DOHH2 (cell line): ENCODE measurements around the gene KCNG4.

Experiments used
- CTCF ChIP-seq: fragments of 200-600 bp; sonication (generic); IDR thresholded peaks from one replicate; pipeline ENCODE4 v1.5.1; 2014; ENCODE audit warnings: antibody characterized with exemption, mild to moderate bottlenecking, low read depth, low read length; ENCODE audit not compliant: poor library complexity, severe bottlenecking
- EZH2phosphoT487 ChIP-seq: fragments of 200-600 bp; sonication (generic); IDR thresholded peaks from 2 replicates; pipeline ENCODE4 v1.6.1; 2017; ENCODE audit warnings: borderline replicate concordance, mild to moderate bottlenecking, antibody characterized with exemption, low read length, moderate library complexity, mixed read lengths

GRCh38 chr16:84271866-84272265 is 32.1 kb upstream of the KCNG4 start:
- no peak for TF ChIP-seq CTCF
- TF ChIP-seq EZH2phosphoT487: no peak
